Measurements from ENCODE around the gene PPP1R1C.

DNA sequence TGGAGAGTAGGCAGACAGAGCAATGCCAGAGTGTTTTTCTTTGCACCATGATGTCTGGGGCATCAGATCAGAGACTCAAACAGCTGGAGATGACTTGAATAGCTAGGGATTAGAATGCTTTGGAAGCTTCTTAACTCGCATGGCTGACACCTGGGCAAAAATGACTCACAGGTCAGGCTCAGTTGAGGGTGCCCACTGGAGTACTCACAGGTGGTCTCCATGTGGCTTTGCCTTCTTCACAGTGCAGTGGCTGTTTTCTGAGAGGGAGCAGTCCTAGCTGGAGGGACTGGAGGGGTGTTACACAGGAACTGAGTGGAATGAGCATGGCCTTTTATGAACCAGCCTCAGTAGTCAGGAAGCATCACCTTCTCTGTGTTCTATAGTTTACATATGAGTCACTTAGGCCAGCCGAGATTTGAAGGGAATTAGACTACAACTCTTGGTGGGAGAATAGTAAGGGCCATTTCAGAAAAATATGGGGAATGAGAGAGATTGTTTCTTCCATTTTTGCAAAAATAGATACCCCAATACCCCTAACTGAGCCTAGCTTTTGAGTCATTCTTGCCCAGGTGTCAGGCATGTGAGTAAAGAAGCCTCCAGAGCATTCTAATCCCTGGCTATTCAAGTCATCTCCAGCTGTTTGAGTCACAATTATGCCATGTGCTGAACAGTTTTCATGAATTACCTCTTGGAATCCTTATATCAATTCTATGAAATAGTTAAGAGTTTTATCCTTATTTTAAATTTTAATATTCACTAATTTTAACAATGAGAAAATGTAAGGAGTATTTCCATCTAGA lies 7.1 kb upstream of the PPP1R1C start:
- TF ChIP-seq, protein P1, sequence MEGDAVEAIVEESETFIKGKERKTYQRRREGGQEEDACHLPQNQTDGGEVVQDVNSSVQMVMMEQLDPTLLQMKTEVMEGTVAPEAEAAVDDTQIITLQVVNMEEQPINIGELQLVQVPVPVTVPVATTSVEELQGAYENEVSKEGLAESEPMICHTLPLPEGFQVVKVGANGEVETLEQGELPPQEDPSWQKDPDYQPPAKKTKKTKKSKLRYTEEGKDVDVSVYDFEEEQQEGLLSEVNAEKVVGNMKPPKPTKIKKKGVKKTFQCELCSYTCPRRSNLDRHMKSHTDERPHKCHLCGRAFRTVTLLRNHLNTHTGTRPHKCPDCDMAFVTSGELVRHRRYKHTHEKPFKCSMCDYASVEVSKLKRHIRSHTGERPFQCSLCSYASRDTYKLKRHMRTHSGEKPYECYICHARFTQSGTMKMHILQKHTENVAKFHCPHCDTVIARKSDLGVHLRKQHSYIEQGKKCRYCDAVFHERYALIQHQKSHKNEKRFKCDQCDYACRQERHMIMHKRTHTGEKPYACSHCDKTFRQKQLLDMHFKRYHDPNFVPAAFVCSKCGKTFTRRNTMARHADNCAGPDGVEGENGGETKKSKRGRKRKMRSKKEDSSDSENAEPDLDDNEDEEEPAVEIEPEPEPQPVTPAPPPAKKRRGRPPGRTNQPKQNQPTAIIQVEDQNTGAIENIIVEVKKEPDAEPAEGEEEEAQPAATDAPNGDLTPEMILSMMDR (conservative IDR thresholded peaks at IDR 0.05 in 1 of 2, IDR thresholded peaks at IDR 0.05 in 1 of 2; ENCODE audit: extremely low read depth in 1 of 2, insufficient read depth in 1 of 2, low read depth in 1 of 2, low read length in 2 of 2) = no peak
- no peak for TF ChIP-seq EZH2 (IDR thresholded peaks at IDR 0.05; ENCODE audit: borderline replicate concordance, low read length)

Data from mammary epithelial cell (primary cell).